ENCODE results near the gene SPATA31C1.

The SPATA31C1 gene

GRCh38 chr9:87970602-87971001, 52.8 kb downstream of the SPATA31C1 start:
- ATAC-seq: no peak

GRCh38 chr9:87973122-87973521, 55.4 kb downstream of the SPATA31C1 start:
- TF ChIP-seq OSR1 (CRISPR knock-in tag; IDR thresholded peaks at IDR 0.05) (no peak), PPARA (CRISPR knock-in tag; IDR thresholded peaks at IDR 0.05; ENCODE audit: borderline replicate concordance) (no peak), ESRRG (CRISPR knock-in tag; IDR thresholded peaks at IDR 0.05) (no peak), ZC3H10 (CRISPR knock-in tag; IDR thresholded peaks at IDR 0.05) (no peak), ZNF8 (CRISPR knock-in tag; IDR thresholded peaks at IDR 0.05) (no peak), POU6F1 (CRISPR knock-in tag; IDR thresholded peaks at IDR 0.05; ENCODE audit: borderline replicate concordance, low read depth) (no peak), CREB5 (CRISPR knock-in tag; IDR thresholded peaks at IDR 0.05; ENCODE audit: low read depth) (no peak)
- ATAC-seq: no peak

More at GRCh38 chr9:87970602-87971001, 52.8 kb downstream of the SPATA31C1 start:
- TF ChIP-seq ZNF8 (CRISPR knock-in tag; IDR thresholded peaks at IDR 0.05) (no peak), ISL1 (CRISPR knock-in tag; IDR thresholded peaks at IDR 0.05) (no peak)

Measured in SK-N-SH treated with all-trans-retinoic acid at 6 μM for 48 hours (cell line).